Chondrocyte (in vitro differentiated cells): ENCODE data around the gene PTK7. TPM values are rescaled to one million over a fixed set of nuclear protein-coding genes. Genes with fewer than 3 reads are reported as not detected.
A peak's percentile ranks its signal among the peaks of the same experiment; 100 is the strongest.

Experiments
- DNase-seq: peaks from one replicate; pipeline ENCODE4 v3.0.0; 2021; ENCODE audit warnings: mixed read lengths, low spot score
- H3K27ac Mint-ChIP-seq: one replicate; pipeline ENCODE4 v1.8.0; 2021; ENCODE audit warnings: mild to moderate bottlenecking, moderate library complexity, mixed read lengths; ENCODE audit not compliant: unreplicated experiment
- H3K27me3 Mint-ChIP-seq: 2 replicates; pipeline ENCODE4 v1.8.0; 2021; ENCODE audit warnings: low read depth, mixed read lengths
- H3K36me3 Mint-ChIP-seq: 2 replicates; pipeline ENCODE4 v1.8.0; 2021; ENCODE audit warnings: low read depth, mixed read lengths
- H3K4me1 Mint-ChIP-seq: 2 replicates; pipeline ENCODE4 v1.8.0; 2021; ENCODE audit warnings: low read depth, mild to moderate bottlenecking, mixed read lengths
- H3K4me3 Mint-ChIP-seq: one replicate; pipeline ENCODE4 v1.8.0; 2021; ENCODE audit warnings: mild to moderate bottlenecking, moderate library complexity, mixed read lengths; ENCODE audit not compliant: unreplicated experiment
- H3K9me3 Mint-ChIP-seq: 2 replicates; pipeline ENCODE4 v1.8.0; 2021; ENCODE audit warnings: low read depth, mixed read lengths
- CTCF ChIP-seq: fragments of 200-600 bp; sonication (generic); IDR thresholded peaks from 2 replicates; pipeline ENCODE4 v1.5.0; 2021; ENCODE audit warnings: antibody characterized with exemption, mild to moderate bottlenecking, moderate library complexity
- total RNA-seq: library from RNA; stranded (reverse); gene quantifications from 3 replicates; pipeline ENCODE4 v1.2.1, GENCODE V29; 2021

PTK7 gene
- total RNA-seq, 1 donor from 2014 or later = 288 TPM

GRCh38 chr6:43178951-43179830 is 103.1 kb downstream of the PTK7 start:
- Mint-ChIP-seq H3K9me3 (no peaks in the 10 kb centered on the region), H3K4me3 (no peak overlapping the region), H3K36me3 (peaks cover 25% of the 10 kb centered on the region), H3K4me1 (peaks cover 35% of the 10 kb centered on the region), H3K27ac (no peak overlapping the region), H3K27me3 (no peaks in the 10 kb centered on the region)
- TF ChIP-seq CTCF = no peak
- no peak for DNase-seq

DNA sequence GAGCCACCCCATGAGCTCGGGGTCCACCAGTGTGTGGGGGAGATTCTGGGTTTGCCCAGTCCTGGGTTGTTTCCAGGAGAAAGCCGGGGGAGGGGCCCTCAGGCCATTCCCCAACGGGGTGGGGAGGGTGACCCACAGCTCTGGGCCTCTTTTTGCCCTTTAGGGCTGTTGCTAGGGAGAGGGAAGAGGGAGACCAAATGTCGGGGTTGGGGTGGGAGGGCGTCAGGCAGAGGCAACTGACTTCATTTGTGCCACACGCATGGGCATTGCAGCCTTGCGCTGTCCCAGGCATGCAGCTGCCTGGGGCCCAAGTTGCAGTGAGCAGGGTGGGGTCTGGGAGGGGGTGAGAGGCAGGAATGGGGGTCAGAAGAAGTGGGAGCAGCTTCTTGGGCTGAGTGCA is 103.9 kb downstream of the PTK7 start:
- H3K36me3 Mint-ChIP-seq = peaks cover 24% of the 10 kb centered on the region
- no peak overlapping the region for H3K27ac Mint-ChIP-seq
- H3K4me3 Mint-ChIP-seq = no peak overlapping the region
- TF ChIP-seq CTCF = no peak
- DNase-seq = no peak
- H3K27me3 Mint-ChIP-seq = no peaks in the 10 kb centered on the region
- H3K4me1 Mint-ChIP-seq = peaks cover 32% of the 10 kb centered on the region
- H3K9me3 Mint-ChIP-seq = no peaks in the 10 kb centered on the region

DNA sequence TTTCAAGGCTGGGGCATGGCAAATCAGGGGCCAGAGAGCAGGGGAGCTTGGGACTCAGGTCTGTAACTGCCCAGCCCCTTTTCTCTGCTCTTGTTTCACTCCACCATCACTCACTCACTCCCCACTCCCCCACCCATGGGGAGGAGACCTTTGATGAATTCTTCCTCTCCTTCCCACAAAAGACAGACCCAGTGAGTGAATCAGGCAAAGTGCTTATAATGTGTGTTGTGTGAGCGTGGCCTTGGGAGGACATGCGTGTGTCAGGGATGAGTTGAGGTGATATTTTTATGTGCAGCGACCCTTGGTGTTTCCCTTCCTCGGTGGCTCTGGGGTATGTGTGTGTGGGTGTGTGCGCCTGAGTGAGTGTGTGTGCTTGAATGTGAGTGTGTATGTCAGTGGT is 104.9 kb downstream of the PTK7 start:
- Mint-ChIP-seq H3K9me3 (no peaks in the 10 kb centered on the region), H3K27ac (peak overlapping the region; percentile 85), H3K27me3 (no peaks in the 10 kb centered on the region), H3K4me3 (peak overlapping the region; percentile 86), H3K36me3 (peaks cover 21% of the 10 kb centered on the region), H3K4me1 (peaks cover 28% of the 10 kb centered on the region)
- no peak for DNase-seq
- no peak for TF ChIP-seq CTCF

DNA sequence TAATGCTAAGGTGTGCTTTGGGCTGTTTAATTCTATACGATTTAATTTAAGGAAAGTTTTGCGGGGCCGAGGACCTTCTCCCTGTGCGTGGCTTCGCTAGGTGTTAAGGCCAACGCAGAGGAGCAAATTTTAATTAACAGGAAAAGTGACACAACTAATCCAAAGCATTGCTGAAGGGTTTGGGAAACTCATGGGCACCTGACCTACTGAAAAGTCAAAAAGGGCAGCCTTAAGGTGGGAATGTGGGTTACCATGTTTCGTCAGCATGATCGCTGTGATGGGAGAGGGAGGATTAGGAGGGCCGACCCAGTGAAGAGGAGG is 105.5 kb downstream of the PTK7 start:
- TF ChIP-seq CTCF = no peak

DNA sequence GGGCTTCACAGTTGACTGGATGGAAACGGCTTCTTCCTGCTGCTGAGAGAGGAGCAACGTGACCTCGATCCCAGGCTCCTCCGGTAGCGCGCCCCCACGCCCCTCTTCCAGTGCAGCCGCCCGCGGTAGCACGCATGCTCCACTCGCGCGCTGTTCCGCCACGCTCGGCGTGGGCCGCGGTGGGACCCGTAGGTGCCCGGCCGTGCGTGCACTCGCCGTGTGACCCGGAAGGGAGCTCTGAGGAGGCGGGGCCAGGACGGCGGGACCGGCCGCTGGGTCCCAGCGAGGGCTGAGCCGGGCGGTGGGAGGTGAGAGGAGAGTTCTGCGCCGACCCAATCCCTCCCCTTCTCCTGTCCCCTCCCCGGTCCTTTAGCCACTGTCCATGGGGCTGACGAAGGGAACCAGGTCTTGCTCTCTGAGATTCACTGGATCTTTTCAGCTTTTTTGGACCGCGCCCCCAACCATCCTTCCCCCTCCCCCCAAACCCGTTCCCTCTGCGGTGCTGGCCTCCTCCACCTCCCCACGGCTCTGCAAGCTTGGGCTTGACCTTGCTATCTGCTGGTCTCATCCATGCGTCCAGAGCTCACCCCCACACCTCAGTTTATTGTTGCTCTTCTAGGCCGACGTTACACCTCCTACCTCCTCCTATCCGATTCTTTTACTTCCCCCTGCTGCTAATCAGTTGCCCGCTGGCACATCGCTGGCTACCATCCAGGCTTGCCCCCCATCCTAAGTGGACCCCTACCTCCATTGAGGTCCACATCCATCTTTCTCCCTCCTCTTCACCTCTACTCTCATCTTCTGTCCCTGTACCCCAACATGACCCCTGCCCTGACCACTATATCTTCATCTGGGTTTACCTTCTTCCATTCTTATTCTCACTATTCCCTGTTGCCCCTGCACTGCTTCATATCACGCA is 106.1 kb downstream of the PTK7 start, which contains the start of gene CUL9:
Gene CUL9, plus strand, starts transcription at position 255 of the 919 bp plus-strand sequence. CDS start 2,115 bp downstream, outside the sequence.
- TF ChIP-seq CTCF = no peak
- Mint-ChIP-seq H3K27ac (peak within 1 kb of the TSS; percentile 85), H3K4me1 (peaks cover 26% of the 10 kb centered on the region), H3K36me3 (peaks cover 24% of the 10 kb centered on the region), H3K9me3 (no peaks in the 10 kb centered on the region), H3K27me3 (no peaks in the 10 kb centered on the region), H3K4me3 (peak within 1 kb of the TSS; percentile 86)
- DNase-seq = peak; percentile 81

More for the DNA sequence above, 105.5 kb downstream of the PTK7 start:
- Mint-ChIP-seq H3K27me3 (no peaks in the 10 kb centered on the region), H3K27ac (peak overlapping the region; percentile 85), H3K36me3 (peaks cover 24% of the 10 kb centered on the region), H3K4me1 (peaks cover 26% of the 10 kb centered on the region), H3K9me3 (no peaks in the 10 kb centered on the region), H3K4me3 (peak overlapping the region; percentile 86)
- no peak for DNase-seq
